Amniotic stem cell (primary cell): Measurements from ENCODE around the gene INPP5F.
"Not testable (repeated sequence)": the region's sequence is repeated elsewhere in the genome, so short reads cannot be mapped to it uniquely, and the experiment has no call there.

Experiments
- DNase-seq: peaks from one replicate; lab custom pipeline; 2025; lab: John Stamatoyannopoulos, UW

Gene INPP5F

DNA sequence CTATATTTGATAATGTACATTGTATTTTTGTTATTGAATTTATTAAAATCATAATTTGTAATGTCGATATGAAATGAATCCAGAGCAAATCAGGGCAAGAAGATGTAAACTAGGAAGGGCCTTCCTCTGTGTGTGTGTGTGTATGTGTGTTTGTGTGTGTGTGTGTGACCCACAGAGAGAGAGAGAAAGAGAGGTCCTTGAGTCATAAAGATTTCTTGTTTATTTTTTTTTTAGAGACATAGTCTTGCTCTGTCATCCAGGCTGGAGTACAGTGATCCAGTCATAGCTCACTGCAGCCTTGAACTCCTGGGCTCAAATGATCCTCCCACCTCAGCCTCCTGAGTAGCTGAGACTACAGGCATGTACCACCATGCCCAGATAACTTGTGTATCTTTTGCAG lies 50.7 kb downstream of the INPP5F start:
- DNase-seq: no peak

- DNase-seq: no peak
Measured at GRCh38 chr10:119777686-119778085, 51.8 kb downstream of the INPP5F start.

DNA sequence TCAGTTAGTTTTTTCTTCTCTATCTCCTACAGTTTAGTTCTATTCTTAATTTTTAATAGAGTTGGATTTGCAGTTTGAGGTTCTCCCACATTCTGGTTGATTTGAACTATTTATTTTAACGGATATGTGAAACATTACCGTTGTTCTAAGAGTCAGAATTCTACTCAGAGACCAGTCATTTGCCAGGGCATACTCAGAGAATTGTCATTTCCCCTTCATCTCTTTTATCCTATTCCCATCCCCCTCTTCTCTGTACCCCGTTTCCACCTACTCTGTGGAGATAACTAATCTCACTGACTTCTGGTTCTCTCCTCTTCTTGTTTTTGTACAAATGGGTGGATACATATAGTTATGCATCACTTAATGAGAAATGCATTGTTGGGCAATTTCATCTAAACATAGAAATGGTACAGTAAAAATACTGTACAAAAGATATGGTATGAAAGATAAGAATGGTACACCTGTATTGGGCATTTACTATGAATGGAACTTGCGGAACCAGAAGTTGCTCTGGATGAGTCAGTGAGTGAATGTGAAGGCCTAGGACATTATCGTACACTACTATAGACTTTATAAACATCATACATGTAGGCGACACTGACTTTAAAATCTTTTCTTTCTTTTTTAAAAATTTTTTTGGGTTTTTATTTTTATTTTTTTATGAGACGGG lies 53.1 kb downstream of the INPP5F start:
- no peak for DNase-seq

- no peak for DNase-seq
Measured at GRCh38 chr10:119780879-119781480, 55.1 kb downstream of the INPP5F start.

DNA sequence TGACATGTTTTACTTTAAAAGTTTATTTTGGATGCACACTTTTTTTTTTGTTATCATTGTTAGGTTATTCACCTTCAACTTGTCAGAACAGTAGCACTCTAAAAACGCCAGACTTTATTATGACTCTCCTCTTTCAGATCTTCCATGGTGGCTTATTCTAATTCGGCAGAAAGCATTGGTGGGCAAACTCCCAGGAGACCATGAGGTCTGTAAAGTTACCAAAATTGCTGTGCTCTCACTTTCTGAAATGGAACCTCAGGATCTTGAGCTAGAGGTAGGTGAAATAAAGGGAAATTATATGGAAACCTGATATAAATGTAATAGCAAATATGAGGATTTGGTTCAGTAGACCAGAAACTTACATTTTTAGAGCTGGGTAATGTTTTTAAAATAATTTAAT lies 55.6 kb downstream of the INPP5F start:
- no peak for DNase-seq

DNA sequence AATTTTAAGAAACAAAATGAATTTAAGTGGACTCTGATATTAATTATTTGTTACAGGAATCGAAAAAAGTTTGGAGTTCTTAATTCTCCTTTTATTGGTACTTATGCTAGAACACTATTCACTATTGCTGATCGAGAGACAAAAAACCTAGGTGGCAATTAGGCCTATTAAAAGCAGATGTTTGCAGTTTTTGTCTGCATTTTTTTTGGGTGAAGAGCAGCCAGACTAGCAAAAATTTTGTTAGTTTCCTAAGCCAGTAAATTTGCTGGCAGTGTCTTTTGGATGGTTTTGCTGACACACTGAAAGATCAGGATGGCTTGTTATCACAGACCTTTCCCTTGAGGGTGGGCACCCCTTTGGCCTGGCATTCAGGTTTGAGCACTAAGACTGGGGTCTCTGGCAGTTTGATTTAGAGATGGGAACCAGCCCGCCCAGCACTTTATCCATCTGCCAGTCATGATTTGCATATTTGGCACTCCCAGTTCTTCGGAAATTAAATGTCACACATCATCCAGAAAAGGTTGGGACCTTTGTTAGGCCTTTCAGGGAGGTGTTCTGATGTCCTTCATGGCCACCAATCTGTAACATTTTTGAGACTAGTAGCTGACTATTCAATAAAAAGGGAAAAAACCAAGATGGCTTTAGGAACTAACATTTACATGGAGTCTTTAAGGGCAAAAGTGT lies 57.3 kb downstream of the INPP5F start:
- no peak for DNase-seq

GRCh38 chr10:119783665-119784027 lies 57.8 kb downstream of the INPP5F start:
- no peak for DNase-seq

GRCh38 chr10:119784340-119785067 lies 58.7 kb downstream of the INPP5F start:
- no peak for DNase-seq

GRCh38 chr10:119786117-119786769 lies 60.4 kb downstream of the INPP5F start:
- DNase-seq: no peak

DNA sequence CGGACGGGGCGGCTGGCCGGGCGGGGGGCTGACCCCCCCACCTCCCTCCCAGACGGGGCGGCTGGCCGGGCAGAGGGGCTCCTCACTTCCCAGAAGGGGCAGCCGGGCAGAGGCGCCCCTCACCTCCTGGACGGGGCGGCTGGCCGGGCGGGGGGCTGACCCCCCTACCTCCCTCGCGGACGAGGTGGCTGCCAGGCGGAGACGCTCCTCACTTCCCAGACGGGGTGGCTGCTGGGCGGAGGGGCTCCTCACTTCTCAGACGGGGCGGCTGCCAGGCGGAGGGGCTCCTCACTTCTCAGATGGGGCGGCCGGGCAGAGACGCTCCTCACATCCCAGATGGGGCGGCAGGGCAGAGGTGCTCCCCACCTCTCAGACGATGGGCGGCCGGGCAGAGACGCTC lies 69.3 kb downstream of the INPP5F start:
- not testable (repeated sequence) for DNase-seq

- DNase-seq: no peak
Measured at GRCh38 chr10:119796039-119796438, 70.2 kb downstream of the INPP5F start.

DNA sequence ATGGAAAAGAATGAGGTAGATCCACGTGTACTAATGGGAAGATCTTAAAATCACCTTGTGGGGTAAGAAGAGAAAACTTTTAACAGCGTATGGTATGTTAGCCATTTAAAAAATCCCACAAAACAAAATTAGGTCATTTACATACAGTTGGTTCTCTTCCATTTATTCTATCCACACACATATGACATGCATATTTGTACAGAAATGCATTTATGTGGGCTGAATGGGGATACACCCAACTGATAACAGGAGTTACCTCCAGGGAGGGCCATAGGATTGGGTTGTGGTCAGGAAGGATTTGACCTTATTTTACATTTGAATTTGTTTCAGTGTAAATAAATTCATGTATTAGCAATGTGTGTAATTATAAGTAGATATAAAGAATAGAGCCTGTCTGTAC lies 75.3 kb downstream of the INPP5F start:
- no peak for DNase-seq

GRCh38 chr10:119801998-119802538 lies 76.2 kb downstream of the INPP5F start:
- DNase-seq: no peak

DNA sequence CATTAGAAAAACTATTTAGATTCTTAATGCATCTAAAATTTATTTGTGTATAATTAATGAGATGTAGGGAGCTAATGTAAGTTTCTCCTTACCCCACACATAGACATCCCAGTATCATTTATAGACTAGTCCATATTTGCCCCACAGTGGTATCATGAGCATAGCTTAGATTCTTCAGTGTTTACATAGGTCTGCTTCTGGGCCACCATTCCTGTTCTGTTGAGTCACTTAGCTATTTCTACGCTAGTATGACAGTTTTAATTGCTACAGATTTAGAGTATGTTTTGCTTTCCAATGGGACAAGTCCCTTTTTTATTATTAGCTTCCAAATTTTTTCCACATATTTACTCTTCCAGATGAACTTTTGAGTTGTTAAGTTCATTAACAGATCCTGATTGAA lies 77.4 kb downstream of the INPP5F start:
- DNase-seq: peak; percentile 25

- no peak for DNase-seq
Measured at GRCh38 chr10:119805702-119806230, 79.9 kb downstream of the INPP5F start.

- DNase-seq: no peak
Measured at GRCh38 chr10:119806334-119807130, 80.7 kb downstream of the INPP5F start.

DNA sequence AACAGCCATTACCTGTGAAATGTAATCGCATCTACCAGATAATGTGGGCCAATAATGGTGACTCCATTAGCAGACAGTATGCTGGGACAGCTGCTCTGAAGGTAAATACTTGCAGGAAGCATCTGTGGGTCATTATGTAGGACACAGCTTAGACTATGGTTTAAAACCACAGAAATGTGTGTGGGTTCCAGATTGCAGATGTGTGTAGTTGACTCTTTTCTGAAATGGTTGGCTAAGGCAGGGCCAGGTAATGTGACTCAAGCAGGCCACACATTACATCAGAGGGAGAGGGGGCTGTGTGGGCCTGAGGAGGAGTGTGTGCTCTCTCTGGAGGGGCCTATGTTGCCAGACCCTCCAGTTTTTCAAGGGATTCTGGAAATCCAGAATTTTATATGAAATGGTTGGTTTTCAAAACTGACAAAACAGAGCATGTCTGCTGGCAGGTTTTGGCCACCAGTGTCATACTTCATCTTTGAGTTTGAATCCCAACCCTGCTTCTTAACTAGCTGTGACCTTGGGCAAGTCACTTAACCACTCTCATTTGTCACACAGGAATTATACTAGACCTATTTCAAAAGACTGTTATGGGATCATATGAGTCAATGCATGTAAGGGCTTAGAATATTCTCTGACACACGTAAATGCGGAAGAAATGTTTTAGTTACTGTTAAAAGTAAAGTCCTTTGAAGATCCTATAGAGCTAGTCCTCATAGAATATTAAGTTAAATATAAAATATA lies 82.3 kb downstream of the INPP5F start:
- no peak for DNase-seq

DNA sequence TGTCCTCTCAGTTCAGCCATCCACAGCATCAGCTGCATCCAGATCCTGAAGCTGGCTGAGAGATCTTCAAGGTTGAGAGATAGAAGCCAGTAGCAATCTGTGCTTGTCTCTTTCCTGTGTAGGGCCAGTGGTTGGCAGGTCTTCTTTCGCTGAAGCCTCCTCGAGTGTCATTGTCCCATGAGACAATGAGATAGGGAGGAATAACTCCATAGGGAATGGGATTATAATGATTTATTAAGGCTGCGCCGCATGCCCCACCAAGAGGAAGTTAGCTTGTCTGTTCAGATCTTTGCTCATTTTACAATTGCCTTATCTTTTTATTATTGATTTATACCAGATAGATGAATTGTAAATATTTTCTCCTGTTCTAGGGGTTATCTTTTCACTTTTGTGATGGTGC lies 85.3 kb downstream of the INPP5F start:
- no peak for DNase-seq

DNA sequence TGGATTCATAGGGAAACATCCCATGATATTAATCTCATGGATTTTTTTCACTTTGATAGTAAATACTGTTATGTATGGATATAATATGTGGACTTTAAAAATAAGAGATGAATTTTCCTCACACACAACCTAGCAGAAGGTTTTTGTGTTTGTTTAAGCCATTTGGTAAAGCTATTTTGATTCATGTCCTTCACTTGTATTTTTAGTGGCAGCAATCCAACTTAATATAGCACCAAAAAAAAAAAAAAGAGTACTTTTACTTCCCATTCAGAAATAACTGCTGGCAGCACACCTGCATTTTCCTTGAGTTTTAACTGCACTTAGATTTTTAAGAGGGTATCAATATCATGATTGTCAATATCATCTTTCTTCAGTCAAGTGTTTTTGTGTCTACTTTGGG lies 86.8 kb downstream of the INPP5F start:
- no peak for DNase-seq

GRCh38 chr10:119815671-119816070 lies 89.8 kb downstream of the INPP5F start:
- no peak for DNase-seq
